Caco-2 (cell line): ENCODE results near the gene ALDH3A1. TPM values are rescaled to one million over a fixed set of nuclear protein-coding genes. Genes with fewer than 3 reads are reported as not detected.

Experiments used
- BruUV-seq: library from RNA; stranded (reverse); fragments of 400-500 nt; replicated peaks from 2 replicates; lab custom pipeline; 2021; lab: Mats Ljungman, UMichigan
- CTCF ChIA-PET: fragments of 300-600 bp; sonication (Branson Sonifier 250); formaldehyde crosslinking; loops from one replicate; lab custom pipeline; 2022; ENCODE audit warnings: antibody characterized with exemption; lab: Charles Lee
- POLR2A ChIA-PET: fragments of 300-600 bp; sonication (Branson Sonifier 250); formaldehyde crosslinking; loops from one replicate; lab custom pipeline; 2022; ENCODE audit warnings: antibody characterized with exemption; lab: Charles Lee
- DNase-seq, 2 experiments: peaks; one replicate each; pipeline versions ENCODE4 v3.0.0 to v3.0.0-alpha.2; 2020 to 2022
- H3K27me3 ChIP-seq: replicated peaks from 2 replicates; pipeline ENCODE4 v1.6.0; 2011; ENCODE audit warnings: low read length; ENCODE audit not compliant: control insufficient read depth, insufficient read depth
- H3K36me3 ChIP-seq: 2 replicates; pipeline ENCODE4 v1.5.1; 2011; ENCODE audit warnings: low read length; ENCODE audit not compliant: control insufficient read depth, insufficient read depth
- H3K4me1 ChIP-seq: fragments of 250-450 bp; sonication (Bioruptor Pico); 2 replicates; pipeline ENCODE4 v1.5.1; 2020; ENCODE audit warnings: mild to moderate bottlenecking
- H3K4me3 ChIP-seq: 2 replicates; pipeline ENCODE4 v1.5.1; 2011; ENCODE audit warnings: low read depth, mild to moderate bottlenecking, control low read depth, low read length
- H3K9me3 ChIP-seq: fragments of 250-450 bp; sonication (Bioruptor Pico); 2 replicates; pipeline ENCODE4 v1.5.1; 2020; ENCODE audit warnings: mild to moderate bottlenecking, moderate library complexity
- H3K27ac Mint-ChIP-seq: one replicate; pipeline ENCODE4 v1.8.0; 2022; ENCODE audit warnings: mixed read lengths; ENCODE audit not compliant: unreplicated experiment
- H3K27me3 Mint-ChIP-seq: one replicate; pipeline ENCODE4 v1.8.0; 2022; ENCODE audit warnings: mixed read lengths; ENCODE audit not compliant: insufficient read depth, unreplicated experiment
- H3K36me3 Mint-ChIP-seq: one replicate; pipeline ENCODE4 v1.8.0; 2022; ENCODE audit warnings: mild to moderate bottlenecking, mixed read lengths; ENCODE audit not compliant: insufficient read depth, unreplicated experiment
- H3K4me1 Mint-ChIP-seq: one replicate; pipeline ENCODE4 v1.8.0; 2022; ENCODE audit warnings: low read depth, mixed read lengths; ENCODE audit not compliant: unreplicated experiment
- H3K4me3 Mint-ChIP-seq: one replicate; pipeline ENCODE4 v1.8.0; 2022; ENCODE audit warnings: mild to moderate bottlenecking, moderate library complexity, mixed read lengths; ENCODE audit not compliant: unreplicated experiment
- H3K9me3 Mint-ChIP-seq: one replicate; pipeline ENCODE4 v1.8.0; 2022; ENCODE audit warnings: mixed read lengths; ENCODE audit not compliant: unreplicated experiment
- CTCF ChIP-seq, 2 experiments: fragments of 200-600 bp in 1 of 2; IDR thresholded peaks; 1 replicate in 1 of 2; 2 replicates in 1 of 2; pipeline versions ENCODE4 v1.5.1 to v1.8.0; 2011 to 2022; ENCODE audit warnings: antibody characterized with exemption in 1 of 2, control low read depth in 1 of 2, inconsistent platforms in 1 of 2, low read depth in 1 of 2, low read length in 1 of 2, mild to moderate bottlenecking in 1 of 2, moderate library complexity in 1 of 2; ENCODE audit not compliant: insufficient read depth in 1 of 2, severe bottlenecking in 1 of 2, unreplicated experiment in 1 of 2
- intact Hi-C: fragments of 100-400 bp; cut with micrococcal nuclease; formaldehyde crosslinking; loops from one replicate; pipeline ENCODE4 v1.10.0; 2022; ENCODE audit not compliant: unreplicated experiment
- total RNA-seq: library from RNA; stranded (reverse); gene quantifications from 2 replicates; pipeline ENCODE4 v1.2.3, GENCODE V29; 2022

The ALDH3A1 gene
- total RNA-seq, 1 experiment from 2014 or later, result 8.3 TPM

GRCh38 chr17:19708431-19709175, 39.5 kb downstream of the ALDH3A1 start:
- CTCF ChIA-PET, result no interaction called here
- no TSS peak for BruUV-seq
- no peaks in the 10 kb centered on the region for H3K27me3 ChIP-seq

GRCh38 chr17:19707728-19708221, 40.3 kb downstream of the ALDH3A1 start:
- no peaks in the 10 kb centered on the region for H3K9me3 ChIP-seq
- no peak overlapping the region for H3K27ac Mint-ChIP-seq
- H3K36me3 ChIP-seq, result no peaks in the 10 kb centered on the region
- no peaks in the 10 kb centered on the region for H3K27me3 ChIP-seq
- no peaks in the 10 kb centered on the region for H3K9me3 Mint-ChIP-seq
- POLR2A ChIA-PET, result no interaction called here
- DNase-seq, result no peak
- peaks cover 7% of the 10 kb centered on the region for H3K4me1 Mint-ChIP-seq
- TF ChIP-seq CTCF (IDR thresholded peaks at IDR 0.05; ENCODE audit: insufficient read depth in 1 of 2, low read depth in 1 of 2, low read length in 1 of 2, severe bottlenecking in 1 of 2, unreplicated experiment in 1 of 2), result no peak
- H3K4me3 ChIP-seq, result no peak overlapping the region
- H3K4me3 Mint-ChIP-seq, result no peak overlapping the region
- CTCF ChIA-PET, result no interaction called here
- intact Hi-C loops, result no loop called here
- no peaks in the 10 kb centered on the region for H3K27me3 Mint-ChIP-seq
- H3K4me1 ChIP-seq, result peaks cover 13% of the 10 kb centered on the region
- H3K36me3 Mint-ChIP-seq, result no peaks in the 10 kb centered on the region
- BruUV-seq, result no TSS peak

More at GRCh38 chr17:19708431-19709175, 39.5 kb downstream of the ALDH3A1 start:
- POLR2A ChIA-PET, result no interaction called here
- Histone ChIP-seq H3K4me3 (no peak overlapping the region), H3K36me3 (no peaks in the 10 kb centered on the region), H3K4me1 (peaks cover 9% of the 10 kb centered on the region), H3K9me3 (no peaks in the 10 kb centered on the region)
- no peaks in the 10 kb centered on the region for H3K36me3 Mint-ChIP-seq
- intact Hi-C loops, result no loop called here
- H3K27ac Mint-ChIP-seq, result no peak overlapping the region
- no peaks in the 10 kb centered on the region for H3K27me3 Mint-ChIP-seq
- no peaks in the 10 kb centered on the region for H3K9me3 Mint-ChIP-seq
- TF ChIP-seq CTCF (IDR thresholded peaks at IDR 0.05; ENCODE audit: insufficient read depth in 1 of 2, low read depth in 1 of 2, low read length in 1 of 2, severe bottlenecking in 1 of 2, unreplicated experiment in 1 of 2), result no peak
- DNase-seq, result no peak
- no peak overlapping the region for H3K4me3 Mint-ChIP-seq
- H3K4me1 Mint-ChIP-seq, result peaks cover 3% of the 10 kb centered on the region

GRCh38 chr17:19706791-19707727, 41.0 kb downstream of the ALDH3A1 start:
- Histone ChIP-seq H3K9me3 (no peaks in the 10 kb centered on the region), H3K4me3 (no peak overlapping the region), H3K27me3 (no peaks in the 10 kb centered on the region), H3K36me3 (no peaks in the 10 kb centered on the region), H3K4me1 (peaks cover 13% of the 10 kb centered on the region)
- CTCF ChIA-PET, result no interaction called here
- Mint-ChIP-seq H3K36me3 (no peaks in the 10 kb centered on the region), H3K27ac (no peak overlapping the region), H3K9me3 (no peaks in the 10 kb centered on the region), H3K4me1 (peaks cover 11% of the 10 kb centered on the region), H3K27me3 (no peaks in the 10 kb centered on the region), H3K4me3 (no peak overlapping the region)
- no TSS peak for BruUV-seq
- POLR2A ChIA-PET, result no interaction called here
- TF ChIP-seq CTCF (IDR thresholded peaks at IDR 0.05; ENCODE audit: insufficient read depth in 1 of 2, low read depth in 1 of 2, low read length in 1 of 2, severe bottlenecking in 1 of 2, unreplicated experiment in 1 of 2), result no peak
- peak in 1 of 2 experiments; percentile 44 for DNase-seq
- intact Hi-C loops, result no loop called here
